Activated CD8-positive, alpha-beta T cell treated with anti-CD3 and anti-CD28 coated beads for 36 hours (primary cell): ENCODE measurements around the gene ARHGAP30. TPM values are rescaled to one million over a fixed set of nuclear protein-coding genes. Genes with fewer than 3 reads are reported as not detected.

Source experiments
- ATAC-seq: fragments of 200-7000 bp; cut with Tn5 transposase; one replicate; pipeline ENCODE4 v1.10.0; 2021; ENCODE audit warnings: mild to moderate bottlenecking, moderate library complexity
- CTCF ChIA-PET: fragments of 350-600 bp; sonication (Branson Sonifier 250); formaldehyde crosslinking; loops from one replicate; lab custom pipeline; 2021; ENCODE audit warnings: antibody characterized with exemption; lab: Charles Lee
- POLR2A ChIA-PET: fragments of 350-600 bp; sonication (Branson Sonifier 250); formaldehyde crosslinking; loops from one replicate; lab custom pipeline; 2021; ENCODE audit warnings: antibody characterized with exemption; lab: Charles Lee
- DNase-seq: peaks from one replicate; pipeline ENCODE4 v3.0.0-alpha.2; 2020
- H3K27ac Mint-ChIP-seq: one replicate; pipeline ENCODE4 v1.8.0; 2021; ENCODE audit warnings: mild to moderate bottlenecking, mixed read lengths
- H3K27me3 Mint-ChIP-seq: one replicate; pipeline ENCODE4 v1.8.0; 2021; ENCODE audit warnings: mixed read lengths
- H3K36me3 Mint-ChIP-seq: one replicate; pipeline ENCODE4 v1.8.0; 2021; ENCODE audit warnings: low read depth, mixed read lengths
- H3K4me1 Mint-ChIP-seq: one replicate; pipeline ENCODE4 v1.8.0; 2021; ENCODE audit warnings: low read depth, mixed read lengths
- H3K4me3 Mint-ChIP-seq: one replicate; pipeline ENCODE4 v1.8.0; 2021; ENCODE audit warnings: mild to moderate bottlenecking, moderate library complexity, mixed read lengths
- H3K9me3 Mint-ChIP-seq: one replicate; pipeline ENCODE4 v1.8.0; 2021; ENCODE audit warnings: mixed read lengths
- intact Hi-C: fragments of 100-400 bp; cut with micrococcal nuclease; formaldehyde crosslinking; loops from one replicate; pipeline ENCODE4 v1.10.0; 2022
- total RNA-seq, 2 experiments: library from RNA; stranded (reverse); gene quantifications; one replicate each; pipeline ENCODE4 v1.2.3, GENCODE V29; 2021
- TF ChIP-seq, protein P1 (sequence below): fragments of 200-600 bp; IDR thresholded peaks from one replicate; pipeline ENCODE4 v1.8.0; 2022; ENCODE audit warnings: antibody characterized with exemption, mild to moderate bottlenecking

ARHGAP30 gene
- total RNA-seq, 2 experiments from 2014 or later: 174 to 175 TPM

DNA sequence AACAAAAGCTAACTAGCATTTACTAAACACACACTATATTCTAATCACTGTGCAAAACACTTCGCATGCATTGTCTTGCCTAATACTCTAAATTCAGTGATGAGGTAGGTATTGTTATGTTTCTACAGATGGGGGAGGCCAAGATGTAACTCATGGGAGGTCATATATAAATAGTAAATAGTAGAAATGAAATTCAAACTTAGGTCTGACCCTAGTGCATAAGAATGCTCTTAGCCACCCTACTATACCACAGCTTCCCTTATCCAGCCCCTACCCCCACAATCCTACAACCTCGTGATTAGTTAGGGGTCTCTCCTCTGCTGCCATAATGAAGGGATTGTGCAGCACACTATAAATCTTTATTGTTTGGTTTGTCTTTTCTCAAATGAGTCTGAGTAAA is 44.9 kb upstream of the ARHGAP30 start:
- H3K4me3 Mint-ChIP-seq: no peak overlapping the region
- ChIA-PET POLR2A (interaction anchor here (0.7 to 1.5 kb wide), 2 partner anchors 16 to 124 kb away, joined by 3 to 4 read pairs; no protein-coding TSS in a partner anchor), CTCF (interaction anchor here (1.3 to 4.5 kb wide), 3 partner anchors 9 to 17 kb away, joined by 3 to 30 read pairs (median 6); partner anchors contain the start of gene KLHDC9)
- peaks cover 60% of the 10 kb centered on the region for H3K4me1 Mint-ChIP-seq
- no peaks in the 10 kb centered on the region for H3K27me3 Mint-ChIP-seq
- peaks cover 43% of the 10 kb centered on the region for H3K36me3 Mint-ChIP-seq
- TF ChIP-seq, protein P1, sequence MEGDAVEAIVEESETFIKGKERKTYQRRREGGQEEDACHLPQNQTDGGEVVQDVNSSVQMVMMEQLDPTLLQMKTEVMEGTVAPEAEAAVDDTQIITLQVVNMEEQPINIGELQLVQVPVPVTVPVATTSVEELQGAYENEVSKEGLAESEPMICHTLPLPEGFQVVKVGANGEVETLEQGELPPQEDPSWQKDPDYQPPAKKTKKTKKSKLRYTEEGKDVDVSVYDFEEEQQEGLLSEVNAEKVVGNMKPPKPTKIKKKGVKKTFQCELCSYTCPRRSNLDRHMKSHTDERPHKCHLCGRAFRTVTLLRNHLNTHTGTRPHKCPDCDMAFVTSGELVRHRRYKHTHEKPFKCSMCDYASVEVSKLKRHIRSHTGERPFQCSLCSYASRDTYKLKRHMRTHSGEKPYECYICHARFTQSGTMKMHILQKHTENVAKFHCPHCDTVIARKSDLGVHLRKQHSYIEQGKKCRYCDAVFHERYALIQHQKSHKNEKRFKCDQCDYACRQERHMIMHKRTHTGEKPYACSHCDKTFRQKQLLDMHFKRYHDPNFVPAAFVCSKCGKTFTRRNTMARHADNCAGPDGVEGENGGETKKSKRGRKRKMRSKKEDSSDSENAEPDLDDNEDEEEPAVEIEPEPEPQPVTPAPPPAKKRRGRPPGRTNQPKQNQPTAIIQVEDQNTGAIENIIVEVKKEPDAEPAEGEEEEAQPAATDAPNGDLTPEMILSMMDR: no peak
- ATAC-seq (no peak), DNase-seq (no peak)
- H3K27ac Mint-ChIP-seq: peak overlapping the region; percentile 92
- intact Hi-C loops: no loop called here
- H3K9me3 Mint-ChIP-seq: no peaks in the 10 kb centered on the region

DNA sequence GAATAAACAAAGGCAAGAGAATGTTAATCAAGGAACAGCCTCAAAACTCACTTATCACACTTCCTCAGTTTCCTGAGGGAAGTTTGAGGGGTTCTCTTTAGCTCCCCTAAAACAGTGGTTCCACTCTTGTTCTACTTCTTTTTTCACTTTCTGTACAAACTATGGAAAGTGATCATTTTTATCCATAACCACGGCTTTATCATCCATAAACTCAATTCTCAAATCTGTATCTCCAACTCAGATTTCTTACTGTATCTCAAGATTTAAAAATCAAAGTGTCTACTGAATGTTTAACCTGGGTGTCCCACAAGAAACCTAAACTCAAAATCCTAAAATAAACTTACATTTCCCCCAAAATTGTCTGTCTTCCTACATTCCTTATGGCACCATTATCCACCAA is 44.2 kb upstream of the ARHGAP30 start:
- ATAC-seq (no peak), DNase-seq (no peak)
- intact Hi-C loops: no loop called here
- peak overlapping the region; percentile 92 for H3K27ac Mint-ChIP-seq
- no peaks in the 10 kb centered on the region for H3K9me3 Mint-ChIP-seq
- TF ChIP-seq, protein P1: no peak
- H3K4me3 Mint-ChIP-seq: no peak overlapping the region
- peaks cover 45% of the 10 kb centered on the region for H3K36me3 Mint-ChIP-seq
- POLR2A ChIA-PET: interaction anchor here (0.7 to 1.5 kb wide), 3 partner anchors 15 to 124 kb away, joined by 3 to 4 read pairs (median 3); no protein-coding TSS in a partner anchor
- CTCF ChIA-PET: interaction anchor here (1.3 to 4.5 kb wide), 3 partner anchors 8 to 16 kb away, joined by 3 to 30 read pairs (median 6); partner anchors contain the start of gene KLHDC9
- H3K27me3 Mint-ChIP-seq: no peaks in the 10 kb centered on the region
- H3K4me1 Mint-ChIP-seq: peaks cover 56% of the 10 kb centered on the region

DNA sequence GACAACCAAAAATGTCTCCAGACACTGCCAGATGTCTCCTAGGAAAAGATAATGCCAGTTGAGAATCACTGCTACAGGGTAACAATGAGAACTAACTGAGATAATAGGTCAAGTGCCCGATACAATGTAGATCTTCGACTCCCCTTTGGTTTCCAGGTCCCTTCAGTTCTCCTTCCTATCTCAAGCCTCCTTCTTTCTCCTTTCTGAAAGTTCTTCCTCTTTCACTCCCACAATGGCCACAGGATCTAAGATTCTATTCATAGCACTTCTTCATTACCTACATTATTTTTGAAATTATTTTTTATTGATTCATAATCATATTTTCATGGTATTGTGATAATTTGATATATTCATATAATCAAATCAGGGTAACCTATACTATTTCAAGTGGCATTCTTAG is 41.8 kb upstream of the ARHGAP30 start:
- no peaks in the 10 kb centered on the region for H3K27me3 Mint-ChIP-seq
- no peak overlapping the region for H3K4me3 Mint-ChIP-seq
- peaks cover 45% of the 10 kb centered on the region for H3K36me3 Mint-ChIP-seq
- ATAC-seq: no peak
- intact Hi-C loops: no loop called here
- no peak for DNase-seq
- H3K9me3 Mint-ChIP-seq: no peaks in the 10 kb centered on the region
- CTCF ChIA-PET: interaction anchor here (1.3 to 1.6 kb wide), 2 partner anchors 9 to 14 kb away, joined by 4 to 6 read pairs; no protein-coding TSS in a partner anchor
- POLR2A ChIA-PET: interaction anchor here (0.6 to 1.5 kb wide), 2 partner anchors 11 to 65 kb away, joined by 3 to 6 read pairs; partner anchors contain the start of gene USF1
- TF ChIP-seq, protein P1: no peak
- peak overlapping the region; percentile 62 for H3K27ac Mint-ChIP-seq
- H3K4me1 Mint-ChIP-seq: peaks cover 49% of the 10 kb centered on the region

DNA sequence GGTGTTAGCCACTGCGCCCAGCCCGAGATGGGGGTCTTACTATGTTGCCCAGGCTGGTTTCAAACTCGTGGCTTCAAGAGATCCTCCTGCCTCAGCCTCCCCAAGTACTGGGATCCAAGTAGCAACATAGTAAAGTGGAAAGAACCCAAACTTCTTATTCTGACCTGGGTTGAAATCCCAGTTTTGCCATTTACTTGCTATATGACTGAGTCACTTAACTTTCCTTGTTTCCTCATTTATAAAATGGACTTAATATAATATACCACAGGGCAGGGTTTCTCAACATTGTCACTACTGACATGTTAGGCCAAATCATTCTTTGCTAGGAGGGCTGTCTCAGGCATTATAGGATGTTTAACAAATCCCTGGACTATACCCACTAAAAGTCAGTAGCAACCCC is 41.4 kb upstream of the ARHGAP30 start:
- H3K27me3 Mint-ChIP-seq: no peaks in the 10 kb centered on the region
- CTCF ChIA-PET: interaction anchor here (1.6 kb wide), 1 partner anchor 14 kb away, joined by 6 read pairs; no protein-coding TSS in a partner anchor
- ATAC-seq (no peak), DNase-seq (no peak)
- peaks cover 50% of the 10 kb centered on the region for H3K4me1 Mint-ChIP-seq
- H3K9me3 Mint-ChIP-seq: no peaks in the 10 kb centered on the region
- POLR2A ChIA-PET: no interaction called here
- TF ChIP-seq, protein P1: no peak
- H3K27ac Mint-ChIP-seq: peak overlapping the region; percentile 62
- H3K4me3 Mint-ChIP-seq: no peak overlapping the region
- H3K36me3 Mint-ChIP-seq: peaks cover 45% of the 10 kb centered on the region
- intact Hi-C loops: no loop called here

DNA sequence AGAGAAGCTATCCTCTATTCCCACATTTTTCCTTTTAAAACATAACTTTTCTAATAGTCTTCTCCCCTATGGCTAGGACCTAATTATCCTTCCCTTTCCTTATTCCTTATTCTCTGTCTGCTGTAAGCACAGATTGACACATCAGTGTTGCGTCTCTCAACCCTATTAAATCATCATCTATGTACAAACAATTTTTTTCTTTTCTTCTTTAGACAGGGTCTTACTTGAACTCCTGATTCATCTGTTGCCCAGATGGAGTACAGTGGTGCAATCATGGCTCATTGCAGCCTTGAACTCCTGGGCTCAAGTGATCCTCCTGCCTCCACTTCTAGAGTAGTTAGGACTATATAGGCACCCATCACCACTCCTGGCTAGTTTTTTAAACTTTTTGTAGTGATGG is 36.7 kb upstream of the ARHGAP30 start:
- no peaks in the 10 kb centered on the region for H3K27me3 Mint-ChIP-seq
- DNase-seq (no peak), ATAC-seq (no peak)
- H3K4me3 Mint-ChIP-seq: no peak overlapping the region
- ChIA-PET CTCF (interaction anchor here (1.6 to 2.1 kb wide), 2 partner anchors 8 to 9 kb away, joined by 6 read pairs; no protein-coding TSS in a partner anchor), POLR2A (interaction anchor here (1.0 to 2.4 kb wide), 3 partner anchors 8 to 38 kb away, joined by 3 to 12 read pairs (median 3); partner anchors contain the start of genes KLHDC9, NIT1 and PFDN2)
- peak overlapping the region; percentile 11 for H3K27ac Mint-ChIP-seq
- intact Hi-C loops: no loop called here
- peaks cover 28% of the 10 kb centered on the region for H3K36me3 Mint-ChIP-seq
- TF ChIP-seq, protein P1: no peak
- H3K4me1 Mint-ChIP-seq: peaks cover 27% of the 10 kb centered on the region
- no peaks in the 10 kb centered on the region for H3K9me3 Mint-ChIP-seq
